ENCODE measurements around the gene RAB17. TPM values are rescaled to one million over a fixed set of nuclear protein-coding genes. Genes with fewer than 3 reads are reported as not detected.

RAB17 gene
- total RNA-seq, 1 donor from 2014 or later = 64.8 TPM

- no peak for DNase-seq (ENCODE audit: low spot score)
Measured at GRCh38 chr2:237577956-237578870, 12.3 kb downstream of the RAB17 start.

GRCh38 chr2:237577458-237577857 is 13.1 kb downstream of the RAB17 start:
- DNase-seq (ENCODE audit: low spot score) = no peak

- DNase-seq (ENCODE audit: low spot score) = no peak
Measured at GRCh38 chr2:237576974-237577373, 13.6 kb downstream of the RAB17 start.

GRCh38 chr2:237575869-237576862 is 14.4 kb downstream of the RAB17 start:
- DNase-seq (ENCODE audit: low spot score) = no peak

GRCh38 chr2:237574894-237575868 is 15.4 kb downstream of the RAB17 start:
- peak; percentile 79 for DNase-seq (ENCODE audit: low spot score)

- no peak for DNase-seq (ENCODE audit: low spot score)
Measured at GRCh38 chr2:237574467-237574866, 16.1 kb downstream of the RAB17 start.

- no peak for DNase-seq (ENCODE audit: low spot score)
Measured at GRCh38 chr2:237573721-237574415, 16.7 kb downstream of the RAB17 start.

GRCh38 chr2:237572742-237573101 is 17.8 kb downstream of the RAB17 start:
- no peak for DNase-seq (ENCODE audit: low spot score)

- DNase-seq (ENCODE audit: low spot score) = peak; percentile 90
Measured at GRCh38 chr2:237572021-237572741, 18.4 kb downstream of the RAB17 start.

- no peak for DNase-seq (ENCODE audit: low spot score)
Measured at GRCh38 chr2:237571551-237571950, 19.0 kb downstream of the RAB17 start.

GRCh38 chr2:237570776-237571335 is 19.7 kb downstream of the RAB17 start:
- no peak for DNase-seq (ENCODE audit: low spot score)

- no peak for DNase-seq (ENCODE audit: low spot score)
Measured at GRCh38 chr2:237569896-237570295, 20.6 kb downstream of the RAB17 start.

GRCh38 chr2:237569041-237569440 is 21.5 kb downstream of the RAB17 start:
- no peak for DNase-seq (ENCODE audit: low spot score)

GRCh38 chr2:237568121-237568660 is 22.3 kb downstream of the RAB17 start:
- no peak for DNase-seq (ENCODE audit: low spot score)

- DNase-seq (ENCODE audit: low spot score) = no peak
Measured at GRCh38 chr2:237567276-237568029, 23.1 kb downstream of the RAB17 start.

GRCh38 chr2:237566401-237567235 is 23.9 kb downstream of the RAB17 start, which contains the start of gene PRLH:
Gene PRLH, plus strand, starts transcription at chr2:237566574. Its CDS starts 0 bp downstream, at chr2:237566574.
- no peak for DNase-seq (ENCODE audit: low spot score)

- DNase-seq (ENCODE audit: low spot score) = no peak
Measured at GRCh38 chr2:237565974-237566373, 24.6 kb downstream of the RAB17 start.

Data from mucosa of gallbladder (tissue), 1 donor.